ENCODE measurements around the gene TLE3.

Gene TLE3

DNA sequence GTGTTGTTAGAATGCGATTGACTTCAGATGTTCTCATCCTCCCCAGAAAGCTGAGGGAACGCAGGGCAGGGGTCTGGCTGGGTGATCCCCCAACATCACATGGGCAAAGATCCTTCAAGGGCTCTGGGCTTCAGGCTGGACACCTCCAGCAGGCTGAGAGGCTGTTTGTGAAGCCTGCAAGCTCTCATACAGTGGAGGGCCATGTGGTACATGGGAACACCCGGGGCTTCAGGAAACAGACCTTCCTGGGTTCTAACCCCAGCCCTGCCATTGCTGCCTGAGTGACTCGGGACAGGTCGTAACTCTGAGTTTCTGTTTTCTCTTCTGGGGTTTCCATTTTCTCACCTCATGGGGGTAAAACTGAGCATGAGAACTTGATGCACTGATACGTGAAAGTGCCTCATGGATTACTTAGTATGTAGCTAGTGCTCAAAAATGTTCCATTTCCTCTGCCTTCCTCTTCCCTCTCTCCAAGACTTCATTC lies 81.2 kb downstream of the TLE3 start:
- no peak overlapping the region for H3K9ac ChIP-seq (ENCODE audit: low read length in 2 of 2)
- no peaks in the 10 kb centered on the region for H3K36me3 ChIP-seq (ENCODE audit: control insufficient read depth in 2 of 2, insufficient read depth in 2 of 2, low read length in 2 of 2)
- H3K4me3 ChIP-seq (ENCODE audit: low read length in 2 of 2) = no peak overlapping the region
- peaks cover 0 to 6% of the 10 kb centered on the region in 2 donors for H3K27me3 ChIP-seq (ENCODE audit: control insufficient read depth in 1 of 2, insufficient read depth in 2 of 2, low read length in 2 of 2)
- H3K27ac ChIP-seq (ENCODE audit: low read length) = no peak overlapping the region
- no peaks in the 10 kb centered on the region for H3K4me1 ChIP-seq (ENCODE audit: control insufficient read depth, insufficient read depth, low read length)
- peaks cover 0 to 6% of the 10 kb centered on the region in 2 donors for H3K9me3 ChIP-seq (ENCODE audit: control insufficient read depth in 2 of 2, low read length in 2 of 2)

DNA sequence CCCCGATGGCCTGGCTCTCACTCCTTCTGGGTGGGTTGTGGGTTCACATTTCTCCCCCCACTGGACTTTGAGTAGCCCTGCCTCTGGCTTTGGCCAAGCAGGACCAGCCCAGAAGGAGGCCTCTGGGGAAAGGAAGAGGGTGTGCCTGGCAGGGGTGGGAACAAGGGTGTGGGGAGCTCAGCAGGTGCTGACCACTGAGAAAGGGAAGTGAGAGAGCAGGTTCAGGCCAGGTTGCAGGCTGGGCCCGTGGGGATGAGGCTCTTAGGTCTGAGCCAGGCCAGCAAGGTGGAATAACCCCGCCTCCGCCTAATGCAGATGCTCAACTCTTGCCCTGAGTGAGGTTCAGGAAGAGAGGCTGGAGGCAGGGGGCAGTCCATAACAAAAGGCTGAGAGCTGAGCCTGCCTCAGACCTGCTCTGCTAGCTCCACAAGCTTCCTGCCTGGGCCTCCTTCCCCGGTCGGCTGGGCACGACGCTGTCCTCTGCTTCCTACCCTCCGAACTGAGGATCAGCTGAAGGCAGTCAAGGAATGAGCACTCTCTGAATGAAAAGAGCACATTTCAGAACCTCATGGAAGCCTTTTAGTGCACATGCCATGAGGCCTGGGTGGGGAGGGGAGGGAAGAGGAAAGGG lies 82.7 kb downstream of the TLE3 start:
- Histone ChIP-seq H3K27me3 (ENCODE audit: control insufficient read depth in 1 of 2, insufficient read depth in 2 of 2, low read length in 2 of 2) (peaks cover 0 to 6% of the 10 kb centered on the region in 2 donors), H3K36me3 (ENCODE audit: control insufficient read depth in 2 of 2, insufficient read depth in 2 of 2, low read length in 2 of 2) (no peaks in the 10 kb centered on the region), H3K27ac (ENCODE audit: low read length) (no peak overlapping the region), H3K9ac (ENCODE audit: low read length in 2 of 2) (no peak overlapping the region), H3K4me3 (ENCODE audit: low read length in 2 of 2) (no peak overlapping the region), H3K9me3 (ENCODE audit: control insufficient read depth in 2 of 2, low read length in 2 of 2) (peaks cover 0 to 6% of the 10 kb centered on the region in 2 donors), H3K4me1 (ENCODE audit: control insufficient read depth, insufficient read depth, low read length) (no peaks in the 10 kb centered on the region)

- peaks cover 0 to 6% of the 10 kb centered on the region in 2 donors for H3K9me3 ChIP-seq (ENCODE audit: control insufficient read depth in 2 of 2, low read length in 2 of 2)
- H3K9ac ChIP-seq (ENCODE audit: low read length in 2 of 2) = no peak overlapping the region
- no peaks in the 10 kb centered on the region for H3K36me3 ChIP-seq (ENCODE audit: control insufficient read depth in 2 of 2, insufficient read depth in 2 of 2, low read length in 2 of 2)
- peaks cover 0 to 6% of the 10 kb centered on the region in 2 donors for H3K27me3 ChIP-seq (ENCODE audit: control insufficient read depth in 1 of 2, insufficient read depth in 2 of 2, low read length in 2 of 2)
- no peak overlapping the region for H3K4me3 ChIP-seq (ENCODE audit: low read length in 2 of 2)
- H3K27ac ChIP-seq (ENCODE audit: low read length) = no peak overlapping the region
- no peaks in the 10 kb centered on the region for H3K4me1 ChIP-seq (ENCODE audit: control insufficient read depth, insufficient read depth, low read length)
These were observed 83.4 kb downstream of the TLE3 start for GRCh38 chr15:70014331-70014730.

- Histone ChIP-seq H3K4me1 (ENCODE audit: control insufficient read depth, insufficient read depth, low read length) (no peaks in the 10 kb centered on the region), H3K9me3 (ENCODE audit: control insufficient read depth in 2 of 2, low read length in 2 of 2) (peaks cover 0 to 6% of the 10 kb centered on the region in 2 donors), H3K27me3 (ENCODE audit: control insufficient read depth in 1 of 2, insufficient read depth in 2 of 2, low read length in 2 of 2) (peaks cover 0 to 8% of the 10 kb centered on the region in 2 donors), H3K4me3 (ENCODE audit: low read length in 2 of 2) (no peak overlapping the region), H3K9ac (ENCODE audit: low read length in 2 of 2) (no peak overlapping the region), H3K27ac (ENCODE audit: low read length) (no peak overlapping the region), H3K36me3 (ENCODE audit: control insufficient read depth in 2 of 2, insufficient read depth in 2 of 2, low read length in 2 of 2) (no peaks in the 10 kb centered on the region)
These were observed 83.9 kb downstream of the TLE3 start for GRCh38 chr15:70013656-70014313.

DNA sequence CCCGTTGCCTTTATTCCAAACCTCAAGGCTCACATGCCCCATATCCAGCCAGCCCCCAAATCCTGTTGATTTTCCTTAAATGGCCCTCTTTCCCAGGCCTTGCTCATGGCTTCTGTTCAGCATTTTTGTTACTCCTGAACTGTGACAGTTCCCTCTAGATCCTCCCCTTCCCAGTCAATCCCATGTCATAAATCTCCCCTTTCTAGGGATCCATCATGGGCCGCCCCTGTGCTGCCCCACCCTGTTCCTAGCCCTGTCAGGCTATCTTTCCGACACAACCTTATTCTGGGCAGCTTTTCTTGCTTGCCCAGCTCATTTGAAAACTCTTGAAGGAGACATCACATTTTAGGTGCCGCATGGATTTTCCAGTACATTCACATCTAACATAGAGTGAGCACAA lies 84.8 kb downstream of the TLE3 start:
- no peaks in the 10 kb centered on the region for H3K36me3 ChIP-seq (ENCODE audit: control insufficient read depth in 2 of 2, insufficient read depth in 2 of 2, low read length in 2 of 2)
- H3K4me1 ChIP-seq (ENCODE audit: control insufficient read depth, insufficient read depth, low read length) = no peaks in the 10 kb centered on the region
- H3K27ac ChIP-seq (ENCODE audit: low read length) = no peak overlapping the region
- H3K4me3 ChIP-seq (ENCODE audit: low read length in 2 of 2) = no peak overlapping the region
- no peak overlapping the region for H3K9ac ChIP-seq (ENCODE audit: low read length in 2 of 2)
- peaks cover 0 to 8% of the 10 kb centered on the region in 2 donors for H3K27me3 ChIP-seq (ENCODE audit: control insufficient read depth in 1 of 2, insufficient read depth in 2 of 2, low read length in 2 of 2)
- peaks cover 0 to 6% of the 10 kb centered on the region in 2 donors for H3K9me3 ChIP-seq (ENCODE audit: control insufficient read depth in 2 of 2, low read length in 2 of 2)

- no peak overlapping the region for H3K4me3 ChIP-seq (ENCODE audit: low read length in 2 of 2)
These were observed 88.9 kb downstream of the TLE3 start for GRCh38 chr15:70008697-70009290.

DNA sequence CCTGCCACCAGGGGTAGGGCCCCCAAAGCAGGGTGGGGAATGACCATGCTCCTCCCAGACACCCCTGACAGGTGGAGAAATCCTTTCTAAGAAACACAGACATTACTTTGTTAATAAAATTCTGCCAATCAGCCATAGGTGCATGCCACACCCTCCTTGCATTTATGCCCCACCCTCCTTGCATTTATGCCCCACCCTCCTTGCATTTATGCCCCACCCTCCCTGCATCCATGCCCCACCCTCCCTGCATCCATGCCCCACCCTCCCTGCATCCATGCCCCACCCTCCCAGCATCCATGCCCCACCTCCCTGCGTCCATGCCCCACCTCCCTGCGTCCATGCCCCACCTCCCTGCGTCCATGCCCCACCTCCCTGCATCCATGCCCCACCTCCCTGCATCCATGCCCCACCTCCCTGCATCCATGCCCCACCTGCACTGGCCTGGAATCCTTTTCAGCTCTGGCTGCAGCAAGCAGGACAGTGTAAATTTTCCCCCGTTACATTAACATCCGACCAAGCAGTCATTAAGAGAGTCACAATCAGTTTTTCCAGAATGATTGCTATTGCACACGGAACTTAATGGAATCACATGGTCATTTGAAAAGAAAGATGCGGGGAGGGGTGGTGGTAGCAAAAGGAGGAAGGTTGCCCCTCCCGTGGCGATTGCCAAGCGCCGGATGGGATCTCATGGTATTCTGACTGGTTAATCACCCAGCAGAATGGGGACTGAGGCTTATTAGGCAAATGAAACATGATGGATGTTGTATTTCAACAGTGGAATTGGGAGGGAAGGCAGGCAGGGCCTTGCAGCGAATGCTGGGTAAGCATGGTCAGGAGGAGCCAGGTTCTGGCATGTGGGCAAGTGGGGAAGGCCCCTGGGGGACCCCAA lies 91.2 kb downstream of the TLE3 start:
- H3K4me3 ChIP-seq (ENCODE audit: low read length in 2 of 2) = no peak overlapping the region

More at GRCh38 chr15:70008697-70009290, 88.9 kb downstream of the TLE3 start:
- Histone ChIP-seq H3K36me3 (ENCODE audit: control insufficient read depth in 2 of 2, insufficient read depth in 2 of 2, low read length in 2 of 2) (no peaks in the 10 kb centered on the region), H3K27me3 (ENCODE audit: control insufficient read depth in 1 of 2, insufficient read depth in 2 of 2, low read length in 2 of 2) (peaks cover 0 to 3% of the 10 kb centered on the region in 2 donors), H3K9me3 (ENCODE audit: control insufficient read depth in 2 of 2, low read length in 2 of 2) (no peaks in the 10 kb centered on the region), H3K27ac (ENCODE audit: low read length) (no peak overlapping the region), H3K9ac (ENCODE audit: low read length in 2 of 2) (no peak overlapping the region), H3K4me1 (ENCODE audit: control insufficient read depth, insufficient read depth, low read length) (no peaks in the 10 kb centered on the region)

DNA sequence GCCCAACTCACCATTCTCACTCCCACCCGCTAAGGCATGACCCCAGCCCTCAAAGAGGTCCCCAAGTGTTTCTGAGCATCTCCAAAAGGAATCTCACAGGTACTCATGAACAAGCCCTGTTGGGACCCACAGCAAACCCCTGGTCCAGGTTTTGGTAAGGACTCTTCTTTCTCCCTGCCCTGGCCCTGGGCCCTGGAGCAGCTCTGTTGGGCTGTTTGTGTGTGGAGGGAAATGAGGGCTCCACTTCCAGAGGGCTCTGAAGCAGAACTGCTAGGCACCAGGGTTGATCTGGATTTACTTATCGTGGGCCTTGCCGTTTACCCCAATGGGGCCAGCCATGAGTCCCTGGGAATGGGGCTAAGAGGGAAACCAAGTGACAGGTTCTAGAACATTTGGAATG lies 92.9 kb downstream of the TLE3 start:
- H3K27ac ChIP-seq (ENCODE audit: low read length) = no peak overlapping the region
- H3K36me3 ChIP-seq (ENCODE audit: control insufficient read depth in 2 of 2, insufficient read depth in 2 of 2, low read length in 2 of 2) = no peaks in the 10 kb centered on the region
- peaks cover 0 to 3% of the 10 kb centered on the region in 2 donors for H3K27me3 ChIP-seq (ENCODE audit: control insufficient read depth in 1 of 2, insufficient read depth in 2 of 2, low read length in 2 of 2)
- no peak overlapping the region for H3K9ac ChIP-seq (ENCODE audit: low read length in 2 of 2)
- H3K4me3 ChIP-seq (ENCODE audit: low read length in 2 of 2) = no peak overlapping the region
- H3K4me1 ChIP-seq (ENCODE audit: control insufficient read depth, insufficient read depth, low read length) = no peaks in the 10 kb centered on the region
- H3K9me3 ChIP-seq (ENCODE audit: control insufficient read depth in 2 of 2, low read length in 2 of 2) = peaks cover 6 to 8% of the 10 kb centered on the region in 2 donors

More for the DNA sequence above, 91.2 kb downstream of the TLE3 start:
- no peak overlapping the region for H3K9ac ChIP-seq (ENCODE audit: low read length in 2 of 2)
- H3K27ac ChIP-seq (ENCODE audit: low read length) = no peak overlapping the region
- H3K9me3 ChIP-seq (ENCODE audit: control insufficient read depth in 2 of 2, low read length in 2 of 2) = peaks cover 6 to 8% of the 10 kb centered on the region in 2 donors
- H3K36me3 ChIP-seq (ENCODE audit: control insufficient read depth in 2 of 2, insufficient read depth in 2 of 2, low read length in 2 of 2) = no peaks in the 10 kb centered on the region
- H3K27me3 ChIP-seq (ENCODE audit: control insufficient read depth in 1 of 2, insufficient read depth in 2 of 2, low read length in 2 of 2) = peaks cover 0 to 3% of the 10 kb centered on the region in 2 donors
- no peaks in the 10 kb centered on the region for H3K4me1 ChIP-seq (ENCODE audit: control insufficient read depth, insufficient read depth, low read length)

DNA sequence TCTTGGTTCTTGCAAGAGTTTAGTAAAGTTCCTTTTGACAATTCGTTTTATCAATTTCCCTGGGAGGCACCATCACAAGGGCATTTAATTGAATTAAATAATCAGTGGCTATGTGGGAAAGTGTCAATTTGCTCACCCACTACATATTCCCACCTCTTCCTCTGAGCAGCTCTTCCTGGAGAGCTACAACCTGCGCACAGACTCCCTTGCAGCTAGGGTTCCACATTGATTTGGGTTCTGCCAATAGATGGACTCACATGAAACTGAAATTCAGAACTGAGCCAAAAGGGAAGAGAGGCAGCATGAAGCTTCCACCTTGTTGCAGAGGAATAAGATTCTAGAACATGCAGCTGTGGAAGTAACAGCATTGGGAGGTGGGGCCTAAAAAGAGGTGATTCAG lies 94.8 kb downstream of the TLE3 start:
- Histone ChIP-seq H3K27ac (ENCODE audit: low read length) (no peak overlapping the region), H3K4me3 (ENCODE audit: low read length in 2 of 2) (no peak overlapping the region), H3K9me3 (ENCODE audit: control insufficient read depth in 2 of 2, low read length in 2 of 2) (peaks cover 6 to 8% of the 10 kb centered on the region in 2 donors), H3K36me3 (ENCODE audit: control insufficient read depth in 2 of 2, insufficient read depth in 2 of 2, low read length in 2 of 2) (no peaks in the 10 kb centered on the region), H3K4me1 (ENCODE audit: control insufficient read depth, insufficient read depth, low read length) (no peaks in the 10 kb centered on the region), H3K27me3 (ENCODE audit: control insufficient read depth in 1 of 2, insufficient read depth in 2 of 2, low read length in 2 of 2) (no peaks in the 10 kb centered on the region), H3K9ac (ENCODE audit: low read length in 2 of 2) (no peak overlapping the region)

- no peak overlapping the region for H3K4me3 ChIP-seq (ENCODE audit: low read length in 2 of 2)
- H3K27me3 ChIP-seq (ENCODE audit: control insufficient read depth in 1 of 2, insufficient read depth in 2 of 2, low read length in 2 of 2) = peaks cover 0 to 2% of the 10 kb centered on the region in 2 donors
- H3K27ac ChIP-seq (ENCODE audit: low read length) = no peak overlapping the region
- no peaks in the 10 kb centered on the region for H3K4me1 ChIP-seq (ENCODE audit: control insufficient read depth, insufficient read depth, low read length)
- H3K36me3 ChIP-seq (ENCODE audit: control insufficient read depth in 2 of 2, insufficient read depth in 2 of 2, low read length in 2 of 2) = no peaks in the 10 kb centered on the region
- H3K9ac ChIP-seq (ENCODE audit: low read length in 2 of 2) = no peak overlapping the region
- H3K9me3 ChIP-seq (ENCODE audit: control insufficient read depth in 2 of 2, low read length in 2 of 2) = peaks cover 6 to 8% of the 10 kb centered on the region in 2 donors
These were observed 95.9 kb downstream of the TLE3 start for GRCh38 chr15:70001859-70002258.

Measured in stomach smooth muscle (tissue), 2 donors.